ENCODE data around the gene FAM162A. TPM values are rescaled to one million over a fixed set of nuclear protein-coding genes. Genes with fewer than 3 reads are reported as not detected.

The FAM162A gene
- 23.4 and 25.9 TPM in 2 replicates for total RNA-seq
- 8.2 and 12.6 TPM in 2 replicates for polyA plus RNA-seq
- 29.7 and 30.1 TPM in 2 replicates for polyA plus RNA-seq (2011; cell fraction: cytosol; rRNA removed)
- polyA plus RNA-seq (2011; cell fraction: nucleus; rRNA removed): 10.6 and 11.0 TPM in 2 replicates
- 41.5 and 51.6 TPM in 2 replicates for polyA plus RNA-seq (2012)
- 5.0 and 10.3 TPM in 2 replicates for polyA minus RNA-seq
- 9.2 TPM for polyA minus RNA-seq (2011; cell fraction: cytosol; rRNA and poly(A)+ RNA removed)
- 2.3 and 2.9 TPM in 2 replicates for polyA minus RNA-seq (2011; cell fraction: nucleus; rRNA and poly(A)+ RNA removed)
- Bru-seq, nascent RNA: percentile 54 among the genes with signal in this experiment
- BruChase-seq, experiment 1, labeled RNA remaining after a 6-hour chase: percentile 50 among the genes with signal in this experiment
- BruChase-seq, experiment 2, labeled RNA remaining after a 2-hour chase: percentile 46 among the genes with signal in this experiment
- long read RNA-seq, transcript FAM162A-203 (5 exons, 3,052 nt): major isoform, 127 of 131 reads
- long read RNA-seq, partial matches to known transcripts: 0 of 131 reads
- long read RNA-seq, other reads (novel, unspliced or antisense): 4 of 131 reads

GRCh38 chr3:122383771-122384697 is at the start of gene FAM162A:
FAM162A (plus strand) TSS chr3:122384182; CDS start chr3:122384266, 84 bp downstream.
- FAIRE-seq: peak; percentile 89
- intact Hi-C loops (cut with micrococcal nuclease): loop anchor here (1.0 to 5.0 kb wide), 6 partner anchors 8 to 838 kb away; partner anchors contain the start of genes HSPBAP1, PARP14 and WDR5B

More at GRCh38 chr3:122383771-122384697, at the start of gene FAM162A:
- dilution Hi-C loops (cut with MboI; ENCODE audit: extremely low pct_ligation_motif_present, low sequenced_read_pairs): no loop called here
- peak within 1 kb of the TSS; percentile 69 to 97 (median 77) for H3K4me3 ChIP-seq (replicated peaks in 1 of 3; ENCODE audit: insufficient read depth in 1 of 3, low read depth in 1 of 3, low read length in 3 of 3)
- H3K4me1 ChIP-seq (ENCODE audit: control insufficient read depth, extremely low read depth, insufficient read depth, low read length): peaks cover 16% of the 10 kb centered on the region
- TF ChIP-seq JUN (IDR thresholded peaks at IDR 0.05; ENCODE audit: borderline replicate concordance, insufficient read depth, insufficient read length, low read depth): no peak
- peak; percentile 74 for TF ChIP-seq MAX (IDR thresholded peaks at IDR 0.05; ENCODE audit: insufficient read depth, insufficient read length)
- peak; percentile 86 for TF ChIP-seq POLR2AphosphoS5 (IDR thresholded peaks at IDR 0.05; ENCODE audit: insufficient read depth, low read depth, low read length)
- TF ChIP-seq CTCF (IDR thresholded peaks at IDR 0.05; ENCODE audit: extremely low read depth in 1 of 2, insufficient read depth in 1 of 2, low read depth in 1 of 2, low read length in 2 of 2): peak; percentile 53 to 69
- TF ChIP-seq MYC (IDR thresholded peaks at IDR 0.05; ENCODE audit: low read depth, low read length): peak; percentile 52
- TF ChIP-seq POLR2A (IDR thresholded peaks at IDR 0.05; ENCODE audit: low read depth, low read length): peak; percentile 86
- TF ChIP-seq GATA2 (IDR thresholded peaks at IDR 0.05; ENCODE audit: insufficient read depth, insufficient read length, low read depth, low read length): no peak
- no peaks in the 10 kb centered on the region for H3K27me3 ChIP-seq (ENCODE audit: control insufficient read depth in 2 of 2, insufficient read depth in 2 of 2, low read length in 2 of 2)
- H3K9me1 ChIP-seq (replicated peaks; ENCODE audit: control insufficient read depth, extremely low read depth, insufficient read depth, low read length): no peaks in the 10 kb centered on the region
- peaks cover 22% of the 10 kb centered on the region for H3K79me2 ChIP-seq (ENCODE audit: control insufficient read depth, insufficient read depth, low read length)
- ChIA-PET POLR2A (interaction anchor here (0.6 to 1.5 kb wide), 5 partner anchors 9 to 635 kb away, joined by 3 to 9 read pairs (median 4); partner anchors contain the start of genes GOLGB1 and WDR5B), CTCF (interaction anchor here (0.6 to 4.0 kb wide), 21 partner anchors 9 to 952 kb away, joined by 3 to 54 read pairs (median 4); partner anchors contain the start of genes DTX3L, PARP14, PARP9 and POLQ)
- peak; percentile 96 for DNase-seq (ENCODE audit: low read depth, low spot score)
- no TSS peak for BruUV-seq (replicated peaks)
- H2AFZ ChIP-seq (ENCODE audit: low read depth, low read length): peak within 1 kb of the TSS; percentile 70
- no peaks in the 10 kb centered on the region for H4K20me1 ChIP-seq (replicated peaks; ENCODE audit: control insufficient read depth, extremely low read depth, insufficient read depth, low read length)
- H3K9me3 ChIP-seq (replicated peaks; ENCODE audit: control insufficient read depth, insufficient read depth, low read length): no peaks in the 10 kb centered on the region
- peak within 1 kb of the TSS; percentile 89 for H3K4me2 ChIP-seq (ENCODE audit: insufficient read depth, low read length)
- H3K9ac ChIP-seq (replicated peaks; ENCODE audit: extremely low read depth, insufficient read depth, low read length): peak within 1 kb of the TSS; percentile 82
- H3K36me3 ChIP-seq (ENCODE audit: control insufficient read depth in 2 of 2, extremely low read depth in 1 of 2, insufficient read depth in 2 of 2, low read length in 2 of 2): no peaks in the 10 kb centered on the region
- H3K27ac ChIP-seq (ENCODE audit: insufficient read depth, low read depth, low read length): peak within 1 kb of the TSS; percentile 58

Measured in endothelial cell of umbilical vein (primary cell).